SU-DHL-6 (cell line): Measurements from ENCODE around the gene HJURP.

Experiments used
- H2AFZ ChIP-seq: fragments of 200-600 bp; sonication (generic); 2 replicates; pipeline ENCODE4 v1.6.1; 2014; ENCODE audit warnings: low read depth, mild to moderate bottlenecking, moderate library complexity, mixed read lengths, antibody characterized with exemption, low read length; ENCODE audit not compliant: severe bottlenecking
- H3F3A ChIP-seq: fragments of 200-600 bp; shearing (Covaris generic); 2 replicates; pipeline ENCODE4 v1.6.0; 2016; ENCODE audit warnings: antibody characterized with exemption, mild to moderate bottlenecking; ENCODE audit not compliant: insufficient read depth
- H3K27ac ChIP-seq: fragments of 200-600 bp; sonication (generic); 2 replicates; pipeline ENCODE4 v1.5.1; 2016; ENCODE audit warnings: low read depth, mild to moderate bottlenecking, low read length, moderate library complexity, mixed read lengths
- H3K27me3 ChIP-seq: fragments of 200-600 bp; sonication (generic), shearing (Covaris generic); 2 replicates; pipeline ENCODE4 v1.6.0; 2014; ENCODE audit warnings: mild to moderate bottlenecking, low read length
- H3K36me3 ChIP-seq: fragments of 200-600 bp; sonication (generic); 2 replicates; pipeline ENCODE4 v1.6.1; 2014; ENCODE audit warnings: mild to moderate bottlenecking, low read length, mixed read lengths
- H3K4me2 ChIP-seq: fragments of 300-600, 200-600 bp; shearing (Covaris generic), sonication (generic); 2 replicates; pipeline ENCODE4 v1.6.0; 2014; ENCODE audit warnings: low read length, low read depth, mild to moderate bottlenecking; ENCODE audit not compliant: poor library complexity, severe bottlenecking
- H3K4me3 ChIP-seq: fragments of 200-600 bp; sonication (generic); 2 replicates; pipeline ENCODE4 v1.5.1; 2014; ENCODE audit warnings: antibody characterized with exemption, low read length, mild to moderate bottlenecking, mixed read lengths; ENCODE audit not compliant: insufficient read depth, poor library complexity, severe bottlenecking
- H3K79me2 ChIP-seq: fragments of 200-600 bp; sonication (generic); 2 replicates; pipeline ENCODE4 v1.6.1; 2014; ENCODE audit warnings: mild to moderate bottlenecking, low read length, moderate library complexity; ENCODE audit not compliant: insufficient read depth
- H3K9ac ChIP-seq: fragments of 200-600 bp; sonication (generic); 2 replicates; pipeline ENCODE4 v1.7.0; 2014; ENCODE audit warnings: mild to moderate bottlenecking, low read length
- H3K9me2 ChIP-seq: fragments of 200-600 bp; sonication (generic); replicated peaks from 2 replicates; pipeline ENCODE4 v1.6.1; 2014; ENCODE audit warnings: low read length; ENCODE audit not compliant: insufficient read depth
- H3K9me3 ChIP-seq: fragments of 200-600 bp; sonication (generic); 2 replicates; pipeline ENCODE4 v1.6.1; 2014; ENCODE audit warnings: low read length, mixed read lengths; ENCODE audit not compliant: insufficient read depth
- H4K20me1 ChIP-seq: fragments of 200-600 bp; sonication (generic); 2 replicates; pipeline ENCODE4 v1.6.1; 2014; ENCODE audit warnings: low read depth, mild to moderate bottlenecking, antibody characterized with exemption, low read length, moderate library complexity, mixed read lengths
- CTCF ChIP-seq: fragments of 200-600 bp; sonication (generic); IDR thresholded peaks from one replicate; pipeline ENCODE4 v1.5.1; 2017; ENCODE audit warnings: antibody characterized with exemption, mild to moderate bottlenecking, low read length, moderate library complexity; ENCODE audit not compliant: insufficient read depth, poor library complexity, severe bottlenecking
- EZH2phosphoT487 ChIP-seq: fragments of 200-600 bp; sonication (generic), shearing (Covaris generic); conservative IDR thresholded peaks from 2 replicates; pipeline ENCODE4 v1.6.1; 2018; ENCODE audit warnings: mild to moderate bottlenecking, antibody characterized with exemption, low read length, moderate library complexity, mixed read lengths

Gene HJURP

DNA sequence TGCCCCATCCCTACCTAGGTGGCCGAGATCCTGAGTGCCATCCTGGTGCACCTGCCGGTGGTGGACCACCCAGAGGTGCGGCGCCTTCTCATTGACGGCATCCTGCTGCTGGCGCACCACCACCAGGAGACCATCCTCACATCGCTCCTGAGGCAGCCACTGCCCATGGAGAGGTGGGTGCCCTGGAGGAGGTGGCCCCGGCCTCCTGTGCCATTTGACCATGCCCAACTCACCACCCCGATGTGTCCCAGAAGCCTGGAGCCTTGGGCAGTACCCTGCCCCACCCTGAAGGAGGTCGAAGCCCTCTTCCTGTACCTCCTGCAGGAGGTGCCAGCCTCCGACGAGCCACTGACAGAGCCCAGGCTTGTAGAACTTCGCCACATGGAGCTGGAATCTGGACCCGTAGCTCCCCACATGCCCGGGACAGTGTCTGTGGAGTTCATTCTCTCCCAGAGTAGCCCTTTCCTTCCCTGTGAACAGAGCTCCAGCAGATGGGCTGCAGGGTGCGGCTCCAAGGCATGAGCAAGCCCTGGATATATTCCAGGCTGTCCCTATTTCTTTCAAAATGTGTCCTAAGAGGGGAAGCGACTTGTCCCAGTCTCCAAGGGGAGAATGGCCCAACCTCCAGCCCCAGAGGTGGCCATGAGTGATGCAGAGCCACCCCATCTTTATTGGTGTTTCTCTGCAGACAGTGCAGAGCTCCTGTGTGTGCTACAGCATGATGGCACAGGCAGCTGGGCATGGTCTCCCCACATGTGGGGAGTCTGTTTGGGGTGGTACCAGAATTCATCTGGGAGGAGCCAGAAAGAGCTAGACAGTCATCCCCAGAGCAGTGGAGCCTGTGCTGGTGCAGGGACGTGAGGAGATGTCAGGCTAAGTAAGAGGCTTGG, 34.2 kb downstream of the HJURP start:
- no peaks in the 10 kb centered on the region for H4K20me1 ChIP-seq
- no peak overlapping the region for H3K9ac ChIP-seq
- H3K4me3 ChIP-seq, result no peak overlapping the region
- H3K9me2 ChIP-seq, result no peaks in the 10 kb centered on the region
- H3K79me2 ChIP-seq, result no peaks in the 10 kb centered on the region
- H3K4me2 ChIP-seq, result no peak overlapping the region
- no peak overlapping the region for H2AFZ ChIP-seq
- H3K36me3 ChIP-seq, result no peaks in the 10 kb centered on the region
- no peaks in the 10 kb centered on the region for H3K27me3 ChIP-seq
- TF ChIP-seq EZH2phosphoT487 (no peak), CTCF (no peak)
- no peaks in the 10 kb centered on the region for H3F3A ChIP-seq
- no peak overlapping the region for H3K27ac ChIP-seq
- H3K9me3 ChIP-seq, result no peaks in the 10 kb centered on the region

DNA sequence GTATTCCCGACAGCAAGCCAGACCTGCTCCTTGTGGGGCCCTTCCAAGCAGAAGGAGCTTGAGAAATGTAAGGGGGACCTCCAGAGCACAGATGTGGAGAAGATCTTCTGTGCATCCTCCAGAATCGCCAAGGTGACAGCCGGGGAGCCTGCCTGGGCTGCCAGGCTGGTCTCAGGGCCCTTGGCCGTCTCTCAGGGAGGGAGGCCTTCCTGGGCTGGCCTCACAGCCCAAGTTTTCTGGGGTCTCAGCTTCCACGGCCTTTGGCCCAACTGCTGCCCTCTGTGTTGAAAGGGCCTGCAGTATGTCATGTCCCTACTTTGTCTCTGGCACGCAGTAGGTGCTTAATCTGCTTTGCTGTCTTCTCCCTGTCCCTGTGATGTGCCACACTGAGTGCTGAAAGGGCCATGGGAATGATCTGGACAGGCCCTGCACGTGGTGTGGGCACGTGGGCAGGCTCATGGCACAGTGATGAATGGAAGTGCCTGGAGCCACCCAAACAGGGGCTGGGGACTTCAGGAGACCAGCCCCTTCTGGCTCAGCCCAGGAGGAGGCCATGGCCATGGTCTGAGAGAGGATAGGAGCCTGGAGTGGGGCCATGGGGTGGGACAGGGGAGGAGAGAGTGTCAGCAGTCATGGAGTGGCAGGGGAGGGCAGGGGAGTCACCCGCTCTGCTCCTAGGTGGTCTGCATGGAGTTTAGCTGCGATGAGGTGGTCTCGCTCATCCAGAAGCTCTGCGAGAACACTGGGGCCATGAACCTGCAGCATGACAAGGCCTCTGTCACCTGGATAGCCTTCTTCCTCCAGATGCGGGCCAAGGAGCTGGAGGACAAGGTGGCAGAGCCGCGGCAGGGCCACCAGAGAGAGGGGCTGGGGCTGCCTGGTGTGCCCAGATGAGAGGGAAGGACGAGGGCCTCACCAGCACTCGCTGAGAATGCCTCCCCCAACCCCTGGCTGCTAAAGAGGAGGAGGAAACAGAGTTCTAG, 35.4 kb downstream of the HJURP start:
- H3K4me3 ChIP-seq, result no peak overlapping the region
- no peak overlapping the region for H3K9ac ChIP-seq
- no peaks in the 10 kb centered on the region for H3K27me3 ChIP-seq
- no peak overlapping the region for H2AFZ ChIP-seq
- no peaks in the 10 kb centered on the region for H3F3A ChIP-seq
- H3K36me3 ChIP-seq, result no peaks in the 10 kb centered on the region
- H3K4me2 ChIP-seq, result no peak overlapping the region
- H3K27ac ChIP-seq, result no peak overlapping the region
- TF ChIP-seq EZH2phosphoT487 (no peak), CTCF (no peak)
- no peaks in the 10 kb centered on the region for H3K79me2 ChIP-seq
- no peaks in the 10 kb centered on the region for H3K9me3 ChIP-seq
- H4K20me1 ChIP-seq, result no peaks in the 10 kb centered on the region
- H3K9me2 ChIP-seq, result no peaks in the 10 kb centered on the region

DNA sequence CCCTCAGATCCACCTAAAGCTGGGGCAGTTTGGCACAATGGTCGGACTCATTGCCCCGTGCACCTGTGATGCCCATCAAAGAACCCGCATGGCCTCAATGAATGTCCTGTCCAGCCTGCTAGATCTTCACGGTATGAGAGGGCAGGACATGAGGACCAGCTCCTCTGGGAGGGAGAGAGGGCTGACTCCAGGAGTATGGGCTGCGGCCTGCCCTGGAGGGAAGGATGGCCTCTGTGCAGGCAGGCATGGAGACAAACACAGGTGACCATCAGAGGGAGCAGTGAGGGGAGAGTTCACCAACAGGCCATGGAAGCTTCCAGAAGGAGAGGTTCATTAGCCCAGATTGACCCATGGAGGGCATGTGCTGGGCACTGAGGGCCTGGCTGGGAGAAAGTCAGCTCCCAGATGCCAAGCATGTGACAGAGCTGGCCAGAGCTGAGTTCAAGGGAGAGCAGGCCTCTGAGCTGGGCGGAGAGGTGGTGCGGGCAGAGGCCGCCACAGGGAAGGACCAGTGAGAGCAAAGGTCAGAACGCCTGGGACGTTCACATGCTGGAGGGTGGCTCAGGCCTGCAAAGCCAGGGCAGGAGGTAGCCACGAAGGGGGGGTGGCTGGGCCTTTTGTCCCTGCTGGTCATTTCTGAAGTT, 36.2 kb downstream of the HJURP start:
- no peak overlapping the region for H3K4me2 ChIP-seq
- no peaks in the 10 kb centered on the region for H3K36me3 ChIP-seq
- H3F3A ChIP-seq, result no peaks in the 10 kb centered on the region
- TF ChIP-seq EZH2phosphoT487 (no peak), CTCF (no peak)
- no peak overlapping the region for H2AFZ ChIP-seq
- no peak overlapping the region for H3K4me3 ChIP-seq
- no peaks in the 10 kb centered on the region for H3K9me2 ChIP-seq
- H3K79me2 ChIP-seq, result no peaks in the 10 kb centered on the region
- no peaks in the 10 kb centered on the region for H4K20me1 ChIP-seq
- H3K27ac ChIP-seq, result no peak overlapping the region
- no peak overlapping the region for H3K9ac ChIP-seq
- no peaks in the 10 kb centered on the region for H3K27me3 ChIP-seq
- H3K9me3 ChIP-seq, result no peaks in the 10 kb centered on the region
